Choroid plexus epithelial cell (primary cell): ENCODE results near the gene RAB11FIP3.
"Not testable (repeated sequence)": the region's sequence is repeated elsewhere in the genome, so short reads cannot be mapped to it uniquely, and the experiment has no call there.

Experiments used
- DNase-seq: peaks from one replicate; pipeline ENCODE4 v3.0.0-alpha.2; 2010; ENCODE audit warnings: low read depth
- H3K4me3 ChIP-seq: 2 replicates; pipeline ENCODE4 v1.5.1; 2011; ENCODE audit warnings: low read depth, mild to moderate bottlenecking, control low read depth, low read length, moderate library complexity
- TF ChIP-seq, protein P1 (sequence below): conservative IDR thresholded peaks from 2 replicates; pipeline ENCODE4 v1.5.1; 2011; ENCODE audit warnings: low read depth, mild to moderate bottlenecking, control low read depth, inconsistent platforms, low read length, moderate library complexity

The RAB11FIP3 gene

DNA sequence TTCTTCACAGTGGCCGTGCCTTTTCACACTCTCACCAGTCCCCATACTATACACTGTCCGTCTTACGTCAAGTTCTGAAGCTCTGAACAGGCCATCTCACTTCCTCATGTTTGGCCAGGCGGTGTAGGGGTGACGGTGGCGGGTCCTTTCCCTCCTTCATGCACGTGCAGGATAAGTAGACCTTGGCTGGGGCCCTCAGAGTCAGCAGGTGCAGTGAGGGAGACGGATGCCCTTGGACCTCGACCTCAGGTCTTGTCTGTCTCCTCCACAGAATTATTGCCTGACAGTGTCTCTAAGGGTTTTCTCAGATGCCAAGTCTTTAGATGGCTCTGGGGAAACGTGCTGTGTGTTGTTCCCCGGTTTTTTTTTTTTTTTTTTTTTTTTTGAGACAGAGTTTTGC, 37.6 kb downstream of the RAB11FIP3 start:
- no peak for DNase-seq
- TF ChIP-seq, protein P1, sequence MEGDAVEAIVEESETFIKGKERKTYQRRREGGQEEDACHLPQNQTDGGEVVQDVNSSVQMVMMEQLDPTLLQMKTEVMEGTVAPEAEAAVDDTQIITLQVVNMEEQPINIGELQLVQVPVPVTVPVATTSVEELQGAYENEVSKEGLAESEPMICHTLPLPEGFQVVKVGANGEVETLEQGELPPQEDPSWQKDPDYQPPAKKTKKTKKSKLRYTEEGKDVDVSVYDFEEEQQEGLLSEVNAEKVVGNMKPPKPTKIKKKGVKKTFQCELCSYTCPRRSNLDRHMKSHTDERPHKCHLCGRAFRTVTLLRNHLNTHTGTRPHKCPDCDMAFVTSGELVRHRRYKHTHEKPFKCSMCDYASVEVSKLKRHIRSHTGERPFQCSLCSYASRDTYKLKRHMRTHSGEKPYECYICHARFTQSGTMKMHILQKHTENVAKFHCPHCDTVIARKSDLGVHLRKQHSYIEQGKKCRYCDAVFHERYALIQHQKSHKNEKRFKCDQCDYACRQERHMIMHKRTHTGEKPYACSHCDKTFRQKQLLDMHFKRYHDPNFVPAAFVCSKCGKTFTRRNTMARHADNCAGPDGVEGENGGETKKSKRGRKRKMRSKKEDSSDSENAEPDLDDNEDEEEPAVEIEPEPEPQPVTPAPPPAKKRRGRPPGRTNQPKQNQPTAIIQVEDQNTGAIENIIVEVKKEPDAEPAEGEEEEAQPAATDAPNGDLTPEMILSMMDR, result no peak
- H3K4me3 ChIP-seq, result no peak overlapping the region

DNA sequence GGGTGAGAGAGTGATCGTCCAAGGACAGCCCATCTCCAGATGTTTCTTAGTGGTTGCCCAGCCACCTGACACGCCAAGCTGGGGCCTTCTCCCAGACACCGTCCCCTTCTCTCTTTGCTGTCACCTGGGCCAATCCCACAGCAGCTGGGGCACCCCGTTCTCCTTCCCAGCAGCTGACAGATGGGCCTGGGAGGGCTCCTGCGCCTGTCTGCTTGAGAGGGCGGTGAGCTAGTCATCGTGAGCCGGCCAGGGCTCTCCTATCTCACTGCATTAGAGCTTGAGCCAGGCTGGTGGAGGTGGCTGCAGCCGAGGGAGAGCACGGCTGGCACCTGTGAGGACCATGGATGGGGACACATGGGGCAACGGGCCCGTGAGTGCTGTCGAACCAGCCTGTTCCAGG, 41.2 kb downstream of the RAB11FIP3 start:
- no peak overlapping the region for H3K4me3 ChIP-seq
- DNase-seq, result no peak
- TF ChIP-seq, protein P1, result no peak

DNA sequence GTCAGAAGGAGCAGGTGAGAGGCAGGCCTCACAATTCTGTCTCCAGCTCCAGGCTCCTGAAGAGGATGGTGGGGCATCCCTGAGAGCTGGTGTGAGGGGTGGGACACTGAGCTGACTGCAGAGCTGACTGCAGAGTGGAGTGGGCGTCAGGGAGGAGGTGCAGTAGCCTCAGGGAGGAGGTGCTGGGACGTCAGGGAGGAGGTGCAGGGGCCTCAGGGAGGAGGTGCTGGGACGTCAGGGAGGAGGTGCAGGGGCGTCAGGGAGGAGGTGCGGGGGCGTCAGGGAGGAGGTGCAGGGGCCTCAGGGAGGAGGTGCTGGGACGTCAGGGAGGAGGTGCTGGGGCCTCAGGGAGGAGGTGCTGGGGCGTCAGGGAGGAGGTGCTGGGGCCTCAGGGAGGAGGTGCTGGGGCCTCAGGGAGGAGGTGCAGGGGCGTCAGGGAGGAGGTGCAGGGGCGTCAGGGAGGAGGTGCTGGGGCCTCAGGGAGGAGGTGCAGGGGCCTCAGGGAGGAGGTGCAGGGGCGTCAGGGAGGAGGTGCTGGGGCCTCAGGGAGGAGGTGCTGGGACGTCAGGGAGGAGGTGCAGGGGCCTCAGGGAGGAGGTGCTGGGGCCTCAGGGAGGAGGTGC, 41.9 kb downstream of the RAB11FIP3 start:
- H3K4me3 ChIP-seq, DNase-seq: not testable (repeated sequence)

DNA sequence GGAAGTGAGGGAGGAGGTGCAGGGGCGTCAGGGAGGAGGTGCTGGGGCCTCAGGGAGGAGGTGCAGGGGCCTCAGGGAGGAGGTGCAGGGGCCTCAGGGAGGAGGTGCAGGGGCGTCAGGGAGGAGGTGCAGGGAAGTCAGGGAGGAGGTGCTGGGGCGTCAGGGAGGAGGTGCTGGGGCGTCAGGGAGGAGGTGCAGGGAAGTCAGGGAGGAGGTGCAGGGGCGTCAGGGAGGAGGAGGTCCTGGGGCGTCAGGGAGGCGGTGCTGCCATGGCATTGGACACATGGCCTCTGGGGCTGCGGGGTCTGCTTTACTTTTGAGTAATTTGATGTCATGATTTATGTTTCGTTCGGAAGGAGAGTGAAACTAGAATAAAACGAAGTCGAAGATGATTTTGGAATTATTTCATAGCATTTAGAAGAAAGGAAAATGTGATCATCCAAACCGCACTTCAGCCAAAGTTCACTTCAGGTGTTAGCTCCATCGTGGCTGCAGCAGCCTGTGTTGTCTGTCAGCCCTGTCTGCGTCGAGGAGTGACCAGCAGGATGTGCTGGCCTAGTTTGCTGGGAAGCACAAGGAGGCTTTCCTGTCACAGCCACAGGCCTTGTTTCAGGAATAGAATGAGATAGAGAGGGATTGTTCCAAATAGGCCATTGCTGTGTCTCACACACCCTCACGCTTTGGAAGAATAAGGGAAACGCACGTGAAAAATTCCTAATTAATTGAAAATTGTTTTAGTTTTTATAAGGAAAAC, 42.8 kb downstream of the RAB11FIP3 start:
- TF ChIP-seq, protein P1, result no peak
- DNase-seq, result no peak
- H3K4me3 ChIP-seq, result no peak overlapping the region

DNA sequence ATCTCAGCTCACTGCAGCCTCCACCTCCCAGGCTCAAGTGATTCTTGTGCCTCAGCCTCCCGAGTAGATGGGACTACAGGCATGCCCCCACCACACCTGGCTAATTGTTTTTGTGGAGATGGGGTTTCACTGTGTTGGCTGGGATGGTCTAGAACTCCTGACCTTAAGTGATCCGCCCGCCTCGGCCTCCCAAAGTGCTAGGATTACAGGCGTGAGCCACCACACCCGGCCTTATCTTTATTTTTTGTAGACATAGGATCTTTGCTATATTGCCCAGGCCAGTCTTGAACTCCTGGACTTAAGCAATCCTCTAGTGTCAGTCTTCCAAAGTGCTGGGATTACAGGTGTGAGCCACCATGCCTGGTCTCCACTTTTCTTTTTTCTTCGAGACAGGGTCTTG, 44.0 kb downstream of the RAB11FIP3 start:
- not testable (repeated sequence) for H3K4me3 ChIP-seq, DNase-seq

DNA sequence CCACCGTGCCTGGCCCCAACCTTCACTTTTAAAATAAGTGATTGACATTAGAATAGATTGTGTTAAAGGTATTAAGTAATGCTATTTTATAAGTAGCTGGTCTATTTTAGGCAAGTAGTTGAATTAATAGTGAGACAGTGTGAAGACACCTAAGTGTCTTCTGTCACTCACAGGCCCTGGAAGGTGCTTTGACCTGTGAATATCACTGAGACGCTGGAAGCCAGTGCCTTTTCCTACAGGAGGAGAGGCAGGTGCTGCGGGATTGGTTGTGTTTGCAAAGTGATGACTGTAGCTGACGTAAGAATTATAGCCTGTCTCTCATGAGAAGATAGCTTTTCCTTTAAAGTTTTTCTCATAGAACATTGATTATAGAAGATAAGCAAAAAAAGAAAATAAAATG, 45.0 kb downstream of the RAB11FIP3 start:
- no peak for DNase-seq
- H3K4me3 ChIP-seq, result no peak overlapping the region
- TF ChIP-seq, protein P1, result no peak

DNA sequence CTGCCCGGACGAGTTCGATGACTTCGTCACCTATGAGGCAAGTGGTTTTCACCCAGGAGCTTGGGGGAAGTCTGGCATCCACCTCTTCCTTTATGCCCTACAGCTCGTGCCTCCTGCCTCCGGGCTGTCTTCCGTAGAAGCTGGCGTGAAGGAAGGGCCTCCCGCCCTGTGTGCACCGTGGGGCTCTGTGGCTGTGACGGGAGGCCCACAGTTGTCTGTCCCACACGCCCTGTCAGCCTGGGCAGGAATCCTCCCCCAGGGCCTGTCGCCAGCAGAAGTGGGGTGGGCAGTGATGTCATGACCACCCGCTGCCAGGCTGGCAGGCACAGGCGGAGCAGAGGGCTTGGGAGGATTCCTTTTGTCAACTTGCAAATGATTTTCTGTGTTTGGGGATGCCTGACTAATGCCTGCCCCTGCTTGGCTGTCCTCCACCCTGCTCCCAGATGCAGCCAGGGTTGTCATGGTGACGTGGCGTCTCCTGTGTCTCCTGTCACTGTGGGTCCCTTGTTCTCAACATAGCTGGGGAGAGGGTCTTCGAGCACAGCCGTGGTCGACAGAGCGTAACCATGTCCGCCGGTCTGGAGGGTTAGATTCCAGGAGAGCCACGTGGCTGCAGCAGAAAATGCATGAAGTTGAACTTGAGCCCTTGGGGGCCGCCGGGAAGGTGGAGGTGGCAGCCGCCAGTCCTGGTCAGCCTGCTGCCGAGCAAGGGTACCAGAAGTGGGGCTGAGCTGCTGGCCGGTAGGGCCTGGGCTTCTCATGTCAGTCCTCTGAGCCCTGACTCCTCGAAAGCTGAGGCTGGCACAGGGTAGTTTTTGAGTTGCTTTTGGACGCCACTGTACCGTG, 46.1 kb downstream of the RAB11FIP3 start:
- no peak overlapping the region for H3K4me3 ChIP-seq
- TF ChIP-seq, protein P1, result no peak
- no peak for DNase-seq
